GM21825 (cell line): ENCODE results near the gene SMS.

Source experiments
- ATAC-seq: cut with Tn5 transposase; IDR thresholded peaks from one replicate; pipeline ENCODE4 v1.9.1; 2021; ENCODE audit warnings: mild to moderate bottlenecking, moderate library complexity; ENCODE audit not compliant: unreplicated experiment

Gene SMS

DNA sequence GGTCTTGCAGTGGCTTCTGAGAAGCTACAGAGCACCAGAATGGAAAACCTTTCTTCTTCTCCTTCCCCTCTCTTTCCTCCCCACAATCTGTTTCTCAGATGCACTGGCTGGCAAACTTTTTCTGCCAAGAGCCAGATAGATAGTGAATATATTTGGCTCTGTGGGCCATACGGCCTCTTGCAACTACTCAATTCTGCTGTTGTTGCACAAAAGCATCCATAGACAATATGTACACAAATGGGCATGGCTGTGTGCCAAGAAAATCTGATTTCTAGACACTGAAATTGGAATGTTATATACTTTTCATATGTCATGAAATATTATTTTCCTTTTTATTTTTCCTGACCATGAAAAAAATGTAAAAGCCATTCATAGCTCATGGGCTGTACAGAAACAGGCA is 94.7 kb downstream of the SMS start:
- ATAC-seq = no peak

GRCh38 chrX:22037225-22037624 is 96.7 kb downstream of the SMS start:
- no peak for ATAC-seq

- no peak for ATAC-seq
These were observed 97.5 kb downstream of the SMS start for GRCh38 chrX:22037911-22038537.

DNA sequence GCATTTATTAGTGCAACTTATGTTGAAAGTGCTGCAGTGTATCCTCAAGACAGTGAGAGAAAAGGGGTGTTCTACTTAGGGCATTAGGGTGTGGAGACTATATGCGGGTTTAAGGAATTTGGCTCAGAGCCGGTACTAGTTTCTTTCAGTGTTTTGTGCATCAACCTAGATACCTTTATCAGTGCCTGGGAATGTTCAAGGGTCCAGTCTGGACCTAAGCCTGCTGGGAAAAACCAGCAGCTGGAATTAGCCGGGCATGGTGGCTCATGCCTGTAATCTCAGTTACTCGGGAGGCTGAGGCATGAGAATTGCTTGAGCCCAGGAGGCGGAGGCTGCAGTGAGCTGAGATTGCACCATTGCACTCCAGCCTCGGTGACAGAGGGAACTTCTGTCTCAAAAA is 99.0 kb downstream of the SMS start:
- ATAC-seq = no peak

- no peak for ATAC-seq
These were observed 99.7 kb downstream of the SMS start for GRCh38 chrX:22040184-22040583.

GRCh38 chrX:22041907-22042530 is 101.5 kb downstream of the SMS start:
- ATAC-seq = no peak

GRCh38 chrX:22043872-22044271 is 103.4 kb downstream of the SMS start:
- no peak for ATAC-seq
